ENCODE measurements around the gene C2orf68.
"Not testable (repeated sequence)": the region's sequence is repeated elsewhere in the genome, so short reads cannot be mapped to it uniquely, and the experiment has no call there.

C2orf68 gene

DNA sequence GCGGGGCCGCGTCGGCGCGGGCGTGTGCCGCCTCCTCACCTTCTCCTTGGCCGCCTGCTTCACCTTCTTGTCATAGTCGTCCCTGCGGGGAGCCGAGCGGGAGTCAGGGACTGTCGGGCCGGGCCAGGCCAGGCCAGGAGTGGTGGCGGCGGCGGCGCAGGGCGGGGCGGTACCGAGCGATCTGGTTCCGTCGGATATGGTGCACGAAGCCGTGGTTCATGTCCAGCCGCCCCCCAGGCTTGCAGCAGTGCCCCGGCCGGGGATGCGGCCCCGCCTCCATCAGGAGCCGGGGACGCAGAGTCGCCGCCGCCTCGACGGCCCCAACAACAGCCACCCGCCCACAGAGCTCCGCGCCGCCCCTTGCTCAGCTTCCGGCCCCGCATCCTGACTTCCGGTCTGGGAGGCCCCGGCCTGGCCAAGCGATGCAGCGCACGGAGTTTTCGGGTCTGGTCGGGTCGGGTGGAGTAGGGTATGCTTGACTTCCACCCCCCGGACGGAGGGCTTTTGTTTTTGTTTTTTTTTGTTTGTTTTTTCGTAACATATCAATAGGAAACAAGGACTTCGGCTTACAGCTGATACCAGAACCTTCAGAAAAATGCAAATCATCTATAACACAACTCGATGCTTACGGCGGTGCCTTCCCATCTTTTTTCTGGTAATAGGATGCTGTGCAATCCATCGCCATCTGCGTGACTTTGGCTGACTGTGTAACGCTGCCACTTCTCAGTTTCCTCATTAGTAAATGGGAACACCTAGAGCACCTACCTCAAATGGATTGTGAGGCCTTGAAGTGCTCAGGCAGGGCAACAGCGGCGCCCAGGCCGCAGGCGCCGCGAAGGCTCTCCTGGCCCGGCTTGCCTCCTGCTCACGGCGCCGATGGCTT, at the start of gene C2orf68:
TSS of gene C2orf68 (minus strand) at position 362 of the 883 bp plus-strand sequence. CDS start at position 280, 82 bp downstream.
- peak within 1 kb of the TSS; percentile 73 for H3K9ac ChIP-seq (ENCODE audit: low read length)
- no peaks in the 10 kb centered on the region for H3K9me3 ChIP-seq (replicated peaks; ENCODE audit: insufficient read depth, low read length)
- H3K9me2 ChIP-seq (replicated peaks; ENCODE audit: insufficient read depth, low read length), result no peaks in the 10 kb centered on the region
- no peaks in the 10 kb centered on the region for H3K27me3 ChIP-seq (replicated peaks; ENCODE audit: insufficient read depth, low read length)
- peak within 1 kb of the TSS; percentile 24; the same call in 1 of the 2 replicates for H3K27ac ChIP-seq (ENCODE audit: low read length)
- peaks cover 4% of the 10 kb centered on the region; the same call in 1 of the 2 replicates for H3F3A ChIP-seq (ENCODE audit: insufficient read depth, low read length)
- H3K79me2 ChIP-seq (ENCODE audit: low read length), result peaks cover 25% of the 10 kb centered on the region
- H2AFZ ChIP-seq (ENCODE audit: low read length), result peak within 1 kb of the TSS; percentile 90
- TF ChIP-seq EZH2 (optimal IDR thresholded peaks at IDR 0.05; ENCODE audit: low read depth, low read length) (no peak), EZH2phosphoT487 (IDR thresholded peaks at IDR 0.05; ENCODE audit: low read length) (no peak)
- TF ChIP-seq, protein P1, sequence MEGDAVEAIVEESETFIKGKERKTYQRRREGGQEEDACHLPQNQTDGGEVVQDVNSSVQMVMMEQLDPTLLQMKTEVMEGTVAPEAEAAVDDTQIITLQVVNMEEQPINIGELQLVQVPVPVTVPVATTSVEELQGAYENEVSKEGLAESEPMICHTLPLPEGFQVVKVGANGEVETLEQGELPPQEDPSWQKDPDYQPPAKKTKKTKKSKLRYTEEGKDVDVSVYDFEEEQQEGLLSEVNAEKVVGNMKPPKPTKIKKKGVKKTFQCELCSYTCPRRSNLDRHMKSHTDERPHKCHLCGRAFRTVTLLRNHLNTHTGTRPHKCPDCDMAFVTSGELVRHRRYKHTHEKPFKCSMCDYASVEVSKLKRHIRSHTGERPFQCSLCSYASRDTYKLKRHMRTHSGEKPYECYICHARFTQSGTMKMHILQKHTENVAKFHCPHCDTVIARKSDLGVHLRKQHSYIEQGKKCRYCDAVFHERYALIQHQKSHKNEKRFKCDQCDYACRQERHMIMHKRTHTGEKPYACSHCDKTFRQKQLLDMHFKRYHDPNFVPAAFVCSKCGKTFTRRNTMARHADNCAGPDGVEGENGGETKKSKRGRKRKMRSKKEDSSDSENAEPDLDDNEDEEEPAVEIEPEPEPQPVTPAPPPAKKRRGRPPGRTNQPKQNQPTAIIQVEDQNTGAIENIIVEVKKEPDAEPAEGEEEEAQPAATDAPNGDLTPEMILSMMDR (IDR thresholded peaks at IDR 0.05; ENCODE audit: low read length), result no peak
- no peaks in the 10 kb centered on the region; the same call in 1 of the 2 replicates for H3K36me3 ChIP-seq (replicated peaks; ENCODE audit: insufficient read depth, low read length)
- H3K4me1 ChIP-seq (ENCODE audit: low read length), result 0 out of 2 replicates have a peak, but pooled peaks cover under 1% of the 10 kb centered on the region
- peak within 1 kb of the TSS; percentile 92 for H3K4me2 ChIP-seq (ENCODE audit: low read depth, low read length)
- no peaks in the 10 kb centered on the region for H4K20me1 ChIP-seq (ENCODE audit: insufficient read depth, low read length)
- H3K4me3 ChIP-seq (ENCODE audit: low read length), result peak within 1 kb of the TSS; percentile 89
- peak; percentile 91 for DNase-seq

- no peaks in the 10 kb centered on the region for H4K20me1 ChIP-seq (ENCODE audit: insufficient read depth, low read length)
- H3K27me3 ChIP-seq (replicated peaks; ENCODE audit: insufficient read depth, low read length), result no peaks in the 10 kb centered on the region
- H3K9me2 ChIP-seq (replicated peaks; ENCODE audit: insufficient read depth, low read length), result no peaks in the 10 kb centered on the region
- no peaks in the 10 kb centered on the region for H3K4me1 ChIP-seq (ENCODE audit: low read length)
- no peaks in the 10 kb centered on the region for H3K79me2 ChIP-seq (ENCODE audit: low read length)
- TF ChIP-seq EZH2phosphoT487 (IDR thresholded peaks at IDR 0.05; ENCODE audit: low read length) (no peak), EZH2 (optimal IDR thresholded peaks at IDR 0.05; ENCODE audit: low read depth, low read length) (no peak)
- TF ChIP-seq, protein P1 (IDR thresholded peaks at IDR 0.05; ENCODE audit: low read length), result no peak
- no peak overlapping the region for H3K27ac ChIP-seq (ENCODE audit: low read length)
- H3F3A ChIP-seq (ENCODE audit: insufficient read depth, low read length), result no peaks in the 10 kb centered on the region; the same call in 1 of the 2 replicates
- no peaks in the 10 kb centered on the region for H3K9me3 ChIP-seq (replicated peaks; ENCODE audit: insufficient read depth, low read length)
- no peak for DNase-seq
- no peaks in the 10 kb centered on the region for H3K36me3 ChIP-seq (replicated peaks; ENCODE audit: insufficient read depth, low read length)
- no peak overlapping the region for H3K4me3 ChIP-seq (ENCODE audit: low read length)
- no peak overlapping the region for H3K4me2 ChIP-seq (ENCODE audit: low read depth, low read length)
- no peak overlapping the region for H3K9ac ChIP-seq (ENCODE audit: low read length)
- no peak overlapping the region for H2AFZ ChIP-seq (ENCODE audit: low read length)
Measured at GRCh38 chr2:85661139-85661858, 49.4 kb upstream of the C2orf68 start.

DNA sequence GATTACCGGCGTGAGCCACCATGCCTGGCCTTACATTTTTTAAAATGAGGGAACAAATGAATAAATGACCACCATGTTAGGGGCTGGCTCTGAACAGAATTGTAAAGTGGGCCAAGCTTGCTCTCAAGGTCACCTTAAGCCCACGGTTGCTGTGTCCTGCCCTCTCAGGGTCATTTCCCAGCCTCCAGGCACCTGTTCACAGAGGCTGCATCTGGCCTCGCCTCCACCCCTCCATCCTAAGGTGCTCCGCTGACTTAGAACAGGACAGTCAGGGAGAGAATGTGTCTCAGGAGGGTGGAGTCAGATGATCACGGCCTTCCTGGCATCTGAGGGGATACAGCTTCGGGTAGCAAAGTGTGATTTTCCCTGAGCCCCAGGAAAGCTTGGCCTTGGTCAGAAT, 48.9 kb upstream of the C2orf68 start:
- H3K9ac ChIP-seq (ENCODE audit: low read length), result no peak overlapping the region
- no peak overlapping the region for H3K4me3 ChIP-seq (ENCODE audit: low read length)
- H3K36me3 ChIP-seq (replicated peaks; ENCODE audit: insufficient read depth, low read length), result no peaks in the 10 kb centered on the region
- H4K20me1 ChIP-seq (ENCODE audit: insufficient read depth, low read length), result no peaks in the 10 kb centered on the region
- H3K9me3 ChIP-seq (replicated peaks; ENCODE audit: insufficient read depth, low read length), result no peaks in the 10 kb centered on the region
- H3K27ac ChIP-seq (ENCODE audit: low read length), result no peak overlapping the region
- no peaks in the 10 kb centered on the region for H3K79me2 ChIP-seq (ENCODE audit: low read length)
- DNase-seq, result no peak
- H3K9me2 ChIP-seq (replicated peaks; ENCODE audit: insufficient read depth, low read length), result no peaks in the 10 kb centered on the region
- H3K27me3 ChIP-seq (replicated peaks; ENCODE audit: insufficient read depth, low read length), result no peaks in the 10 kb centered on the region
- H3K4me1 ChIP-seq (ENCODE audit: low read length), result no peaks in the 10 kb centered on the region
- H3K4me2 ChIP-seq (ENCODE audit: low read depth, low read length), result no peak overlapping the region
- H3F3A ChIP-seq (ENCODE audit: insufficient read depth, low read length), result no peaks in the 10 kb centered on the region; the same call in 1 of the 2 replicates
- TF ChIP-seq, protein P1 (IDR thresholded peaks at IDR 0.05; ENCODE audit: low read length), result no peak
- TF ChIP-seq EZH2 (optimal IDR thresholded peaks at IDR 0.05; ENCODE audit: low read depth, low read length) (no peak), EZH2phosphoT487 (IDR thresholded peaks at IDR 0.05; ENCODE audit: low read length) (no peak)
- H2AFZ ChIP-seq (ENCODE audit: low read length), result no peak overlapping the region

DNA sequence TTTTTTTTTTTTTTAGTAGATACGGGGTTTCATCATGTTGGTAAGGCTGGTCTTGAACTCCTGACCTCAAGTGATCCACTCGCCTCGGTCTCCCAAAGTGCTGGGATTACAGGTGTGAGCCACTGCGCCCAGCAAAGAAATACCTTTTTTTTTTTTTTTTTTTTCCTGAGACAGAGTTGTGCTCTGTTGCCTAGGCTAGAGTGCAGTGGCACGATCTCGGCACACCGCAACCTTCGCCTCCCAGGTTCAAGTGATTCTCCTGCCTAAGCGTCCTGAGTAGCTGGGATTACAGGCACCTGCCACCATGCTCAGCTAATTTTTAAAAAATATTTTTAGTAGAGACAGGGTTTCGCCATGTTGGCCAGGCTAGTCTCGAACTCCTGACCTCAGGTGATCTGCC, 48.4 kb upstream of the C2orf68 start:
- H3K4me1 ChIP-seq (ENCODE audit: low read length); H3K9me2 ChIP-seq (replicated peaks; ENCODE audit: insufficient read depth, low read length); H3K4me3 ChIP-seq (ENCODE audit: low read length); H3K4me2 ChIP-seq (ENCODE audit: low read depth, low read length); H3K27ac ChIP-seq (ENCODE audit: low read length); H3K9ac ChIP-seq (ENCODE audit: low read length); H3K27me3 ChIP-seq (replicated peaks; ENCODE audit: insufficient read depth, low read length); H2AFZ ChIP-seq (ENCODE audit: low read length); H3K79me2 ChIP-seq (ENCODE audit: low read length); H3K36me3 ChIP-seq (replicated peaks; ENCODE audit: insufficient read depth, low read length); DNase-seq; H3F3A ChIP-seq (ENCODE audit: insufficient read depth, low read length); H4K20me1 ChIP-seq (ENCODE audit: insufficient read depth, low read length); H3K9me3 ChIP-seq (replicated peaks; ENCODE audit: insufficient read depth, low read length): not testable (repeated sequence)

All from MM.1S (cell line).